MM.1S (cell line): Measurements from ENCODE around the gene WDFY2.

Source experiments
- EZH2 ChIP-seq: fragments of 300-600 bp; sonication (generic); optimal IDR thresholded peaks from 2 replicates; pipeline ENCODE3; 2017; ENCODE audit warnings: low read depth, mild to moderate bottlenecking, antibody characterized with exemption, low read length, mixed read lengths
- TF ChIP-seq, protein P1 (sequence below): fragments of 300-600 bp; sonication (generic); IDR thresholded peaks from 2 replicates; pipeline ENCODE4 v1.5.1; 2016; ENCODE audit warnings: antibody characterized with exemption, low read length, mixed read lengths

DNA sequence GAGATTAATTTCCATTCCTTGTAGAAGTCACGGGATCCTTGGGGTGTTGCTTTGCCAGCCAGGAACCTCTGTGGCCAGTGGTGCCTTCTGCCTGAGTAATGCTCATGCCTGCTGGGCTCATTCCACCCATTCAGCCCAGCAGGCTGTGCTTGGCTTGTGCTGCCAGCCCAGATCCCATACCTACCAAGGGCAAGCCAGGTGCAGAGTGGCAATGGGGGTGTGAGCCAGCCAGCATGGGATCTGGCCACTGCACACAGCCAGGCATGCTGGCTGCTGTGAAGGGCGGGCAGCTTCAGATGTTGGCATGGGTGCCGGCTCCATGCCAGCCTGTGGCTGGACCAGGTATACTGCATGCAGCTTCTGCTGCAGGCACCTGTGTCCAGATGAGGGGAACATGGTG, 42.5 kb downstream of the WDFY2 start:
- TF ChIP-seq, protein P1, sequence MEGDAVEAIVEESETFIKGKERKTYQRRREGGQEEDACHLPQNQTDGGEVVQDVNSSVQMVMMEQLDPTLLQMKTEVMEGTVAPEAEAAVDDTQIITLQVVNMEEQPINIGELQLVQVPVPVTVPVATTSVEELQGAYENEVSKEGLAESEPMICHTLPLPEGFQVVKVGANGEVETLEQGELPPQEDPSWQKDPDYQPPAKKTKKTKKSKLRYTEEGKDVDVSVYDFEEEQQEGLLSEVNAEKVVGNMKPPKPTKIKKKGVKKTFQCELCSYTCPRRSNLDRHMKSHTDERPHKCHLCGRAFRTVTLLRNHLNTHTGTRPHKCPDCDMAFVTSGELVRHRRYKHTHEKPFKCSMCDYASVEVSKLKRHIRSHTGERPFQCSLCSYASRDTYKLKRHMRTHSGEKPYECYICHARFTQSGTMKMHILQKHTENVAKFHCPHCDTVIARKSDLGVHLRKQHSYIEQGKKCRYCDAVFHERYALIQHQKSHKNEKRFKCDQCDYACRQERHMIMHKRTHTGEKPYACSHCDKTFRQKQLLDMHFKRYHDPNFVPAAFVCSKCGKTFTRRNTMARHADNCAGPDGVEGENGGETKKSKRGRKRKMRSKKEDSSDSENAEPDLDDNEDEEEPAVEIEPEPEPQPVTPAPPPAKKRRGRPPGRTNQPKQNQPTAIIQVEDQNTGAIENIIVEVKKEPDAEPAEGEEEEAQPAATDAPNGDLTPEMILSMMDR: no peak
- TF ChIP-seq EZH2: no peak
